Epidermal melanocyte (primary cell): ENCODE measurements around the gene IFI6.
"Not testable (repeated sequence)": the region's sequence is repeated elsewhere in the genome, so short reads cannot be mapped to it uniquely, and the experiment has no call there.

ENCODE experiments used
- DNase-seq: peaks from one replicate; pipeline ENCODE4 v3.0.0; 2011; ENCODE audit warnings: low spot score; ENCODE audit not compliant: insufficient read length

IFI6 gene

GRCh38 chr1:27630859-27631491, 41.0 kb downstream of the IFI6 start:
- DNase-seq = no peak

DNA sequence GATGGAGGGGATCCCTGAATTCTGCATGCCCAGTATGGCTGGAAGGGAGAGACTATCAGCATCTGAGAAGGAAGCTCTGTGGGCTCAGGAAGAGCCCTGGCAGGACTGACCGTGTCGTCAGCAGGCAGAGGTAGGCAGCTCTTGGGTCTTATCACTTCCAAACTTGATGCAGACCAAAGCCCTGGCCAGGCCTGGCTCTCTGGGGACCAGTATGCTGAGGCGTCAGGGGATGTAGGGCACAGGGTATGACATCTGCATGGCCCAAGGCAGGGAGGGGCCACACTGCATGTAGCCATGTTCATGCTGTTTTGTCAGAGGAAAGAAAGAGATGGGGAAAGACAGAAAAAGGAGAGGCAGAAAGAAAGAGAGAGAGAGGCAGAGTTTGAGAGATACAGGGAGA, 43.3 kb downstream of the IFI6 start:
- DNase-seq = no peak

DNA sequence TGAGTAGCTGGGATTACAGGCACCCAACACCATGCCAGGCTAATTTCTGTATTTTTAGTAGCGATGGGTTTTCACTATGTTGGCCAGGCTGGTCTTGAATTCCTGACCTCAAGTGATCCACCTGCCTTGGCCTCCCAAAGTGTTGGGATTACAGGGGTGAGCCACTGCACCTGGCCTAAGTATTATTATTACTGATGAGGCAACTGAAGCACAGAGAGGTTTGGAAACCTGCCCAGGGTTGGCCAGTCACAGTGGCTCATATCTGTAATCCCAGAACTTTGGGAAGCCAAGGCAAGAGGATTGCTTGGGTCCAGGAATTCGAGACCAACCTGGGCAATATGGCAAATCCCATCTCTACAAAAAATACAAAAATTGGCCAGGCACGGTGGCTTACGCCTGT, 44.3 kb downstream of the IFI6 start:
- DNase-seq = not testable (repeated sequence)

- no peak for DNase-seq
These were observed 44.9 kb downstream of the IFI6 start for GRCh38 chr1:27627061-27627460.

DNA sequence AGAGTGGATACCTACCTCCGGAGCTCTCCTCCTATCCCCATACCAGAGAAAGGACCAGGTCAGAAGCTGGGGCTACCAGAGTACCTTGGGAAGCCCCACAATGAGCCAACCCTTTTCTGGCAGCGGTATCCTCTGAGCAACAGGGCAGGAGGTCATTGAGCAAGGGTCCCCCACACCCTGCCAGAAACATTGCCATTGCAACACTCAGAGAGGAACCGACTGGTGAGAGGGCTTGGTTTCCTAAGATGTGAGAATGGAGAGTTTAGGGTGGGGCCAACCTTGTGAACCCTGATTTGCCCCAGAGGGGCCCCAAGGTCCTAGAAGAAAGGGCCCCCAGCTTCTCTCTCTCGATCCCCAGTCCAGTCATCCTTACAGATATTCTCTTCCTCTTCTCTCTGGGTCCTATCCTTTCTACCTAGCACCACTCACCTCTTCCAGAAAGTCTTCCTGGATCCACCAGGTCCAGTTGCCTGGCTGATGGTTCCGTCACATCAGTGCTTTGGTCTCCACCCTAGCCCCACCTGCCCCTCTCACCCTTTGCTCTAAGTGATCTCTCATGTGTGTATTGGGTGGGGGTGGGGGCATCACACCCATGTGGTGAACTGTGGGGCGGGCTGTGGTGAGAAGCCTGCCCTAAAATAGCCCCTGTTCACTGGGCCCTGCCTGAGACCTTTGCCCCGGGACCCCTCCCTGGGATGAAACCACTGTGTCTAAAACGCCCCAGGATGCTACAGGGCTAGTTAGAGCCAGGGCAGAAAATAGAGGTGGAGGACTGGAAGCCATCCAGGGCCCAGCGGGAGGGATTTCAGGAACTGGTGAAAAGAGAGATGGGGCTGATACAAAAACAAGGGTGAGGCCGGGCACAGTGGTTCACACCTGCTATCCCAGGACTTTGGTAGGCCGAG, 45.7 kb downstream of the IFI6 start:
- DNase-seq = no peak

DNA sequence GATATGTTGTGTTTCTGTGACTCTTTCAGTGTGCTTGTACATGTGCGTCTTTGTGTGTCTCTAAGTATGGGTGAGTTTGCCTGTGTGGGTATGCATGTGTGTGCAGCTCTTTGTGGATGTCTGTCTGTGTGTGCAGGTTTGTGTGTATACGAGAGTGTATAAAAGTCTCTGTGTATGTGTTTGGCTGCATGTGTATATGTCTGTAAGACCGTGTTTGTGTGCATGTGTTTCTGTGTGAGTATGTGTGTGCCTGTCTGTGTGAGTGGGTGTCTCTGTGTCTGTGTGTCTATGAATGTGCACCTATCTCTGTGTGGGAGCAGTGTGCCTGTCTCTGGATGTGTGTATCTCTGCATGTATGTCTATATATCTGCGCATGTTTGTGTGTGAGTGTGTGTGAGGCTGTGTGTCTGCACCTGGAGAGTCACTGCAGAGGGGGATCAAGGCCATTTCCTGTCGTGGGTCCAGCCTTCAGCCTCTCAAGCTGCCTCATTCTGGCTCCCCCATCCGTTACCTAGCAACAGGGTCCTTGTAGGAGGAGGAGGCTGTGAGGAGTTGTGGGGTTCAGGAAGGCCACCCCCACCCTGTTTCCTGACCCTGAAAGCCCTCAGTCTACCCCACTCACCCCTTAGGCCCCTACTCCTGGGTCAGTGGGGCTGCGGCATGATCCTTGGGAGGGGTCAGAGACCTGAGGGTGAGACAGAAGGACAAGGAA, 47.4 kb downstream of the IFI6 start:
- no peak for DNase-seq

DNA sequence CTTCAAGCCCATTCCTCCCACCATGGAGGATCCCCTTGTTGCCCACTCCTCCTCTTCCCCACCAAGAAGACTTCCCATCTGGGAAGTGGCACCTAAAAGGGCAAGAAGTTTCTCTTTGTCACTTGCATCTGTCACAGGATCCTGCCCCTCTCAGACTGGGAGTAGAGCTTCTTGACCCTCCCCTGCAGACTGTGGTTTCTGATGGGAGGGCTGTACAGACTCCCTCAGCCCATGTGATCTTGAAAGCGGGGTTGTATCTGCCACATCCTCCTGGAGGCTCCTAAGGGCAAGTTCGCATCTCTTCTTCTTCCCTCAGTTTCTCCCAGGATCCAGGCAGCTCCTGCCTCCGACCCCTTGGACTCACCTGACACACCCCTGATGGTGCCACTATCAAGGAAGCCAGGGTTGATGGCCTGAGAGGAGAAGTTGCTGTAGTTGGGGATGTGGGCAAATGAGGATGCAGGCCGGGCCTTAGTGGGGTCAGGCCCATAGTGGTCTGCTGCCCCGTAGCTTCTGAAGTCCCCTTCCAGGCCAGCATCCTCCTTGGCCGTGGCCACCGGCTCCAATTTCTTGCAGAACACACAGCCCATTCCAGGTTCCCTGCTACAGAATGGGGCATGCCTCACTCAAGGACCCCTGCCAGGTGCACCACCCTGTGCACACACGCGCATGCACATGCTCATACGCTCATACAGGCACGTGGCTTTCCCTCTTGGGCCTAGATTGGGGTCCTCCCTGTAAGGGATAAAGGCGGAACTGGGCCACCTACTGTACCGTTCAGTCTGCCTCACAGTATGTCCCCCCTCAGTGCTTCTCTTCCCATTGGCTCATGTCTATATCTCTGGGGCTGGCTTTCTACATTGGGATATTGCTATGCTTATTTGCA, 48.4 kb downstream of the IFI6 start:
- DNase-seq = no peak

- DNase-seq = no peak
These were observed 49.2 kb downstream of the IFI6 start for GRCh38 chr1:27622828-27623227.

- no peak for DNase-seq
These were observed 50.7 kb downstream of the IFI6 start for GRCh38 chr1:27621051-27621920.

DNA sequence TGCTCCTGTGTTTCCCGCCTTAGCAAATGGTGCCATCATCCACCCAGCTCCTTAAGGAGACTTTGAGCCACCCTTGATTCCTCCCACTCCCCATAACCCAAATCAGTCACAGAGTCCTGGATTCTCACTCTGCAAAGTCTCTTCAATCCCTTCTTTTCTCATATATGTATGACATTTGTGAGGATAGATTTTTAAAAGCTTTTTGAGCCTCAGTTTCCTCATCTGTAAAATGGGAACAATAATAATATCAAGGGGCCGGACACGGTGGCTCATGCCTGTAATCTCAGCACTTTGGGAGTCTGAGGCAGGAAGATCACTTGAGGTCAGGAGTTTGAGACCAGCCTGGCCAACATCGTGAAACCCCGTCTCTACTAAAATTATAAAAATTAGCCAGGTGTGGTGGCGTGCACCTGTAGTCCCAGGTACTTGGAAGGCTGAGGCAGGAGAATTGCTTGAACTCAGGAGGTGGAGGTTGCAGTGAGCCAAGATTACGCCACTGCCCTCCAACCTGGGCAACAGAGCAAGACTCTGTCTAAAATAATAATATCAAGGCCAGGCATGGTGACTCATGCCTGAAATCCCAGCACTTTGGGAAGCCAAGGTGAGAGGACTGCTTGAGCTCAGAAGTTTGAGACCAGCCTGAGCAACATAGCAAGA, 52.1 kb downstream of the IFI6 start:
- not testable (repeated sequence) for DNase-seq

GRCh38 chr1:27618341-27619082, 53.5 kb downstream of the IFI6 start:
- DNase-seq = no peak

DNA sequence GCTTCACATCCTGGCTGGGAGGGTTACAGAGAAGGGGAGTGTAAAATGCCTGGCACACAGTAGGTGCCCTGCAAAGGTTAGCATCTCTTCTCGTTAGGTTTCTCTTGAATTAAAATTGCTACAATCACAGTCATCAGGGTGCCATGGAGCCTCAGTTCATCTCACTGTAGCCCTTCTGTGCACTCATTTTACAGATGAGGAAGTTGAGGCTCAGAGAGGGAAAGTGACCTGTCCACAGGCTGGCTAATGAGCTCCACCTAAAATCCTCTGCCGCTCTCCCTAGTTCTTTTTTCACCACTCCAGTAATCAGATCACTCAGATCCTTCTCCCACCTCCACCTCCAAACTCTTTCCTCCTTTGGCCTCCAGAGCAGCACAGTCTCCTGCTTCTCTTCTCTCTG, 54.6 kb downstream of the IFI6 start:
- no peak for DNase-seq

DNA sequence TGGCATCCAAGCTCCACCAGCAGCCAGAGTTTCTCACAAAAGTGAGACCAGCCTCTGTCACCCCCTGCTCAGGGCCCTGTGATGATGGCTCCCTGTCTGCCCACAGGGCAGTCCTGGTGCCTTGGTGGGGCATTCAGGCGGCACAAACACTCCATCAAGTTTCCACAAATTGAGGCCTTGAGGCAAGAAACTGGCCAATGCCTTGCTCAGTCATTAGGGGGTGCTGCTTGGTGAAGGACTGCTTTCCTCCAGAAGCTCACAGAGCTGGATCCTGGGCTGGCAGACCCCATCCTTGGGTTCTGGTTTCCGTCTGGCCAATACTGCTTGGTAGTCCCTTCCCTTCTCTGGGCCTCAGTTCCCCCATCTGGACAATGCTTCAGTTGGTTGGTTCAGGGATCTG, 55.6 kb downstream of the IFI6 start:
- no peak for DNase-seq
